Glomerular visceral epithelial cell (primary cell): ENCODE results near the gene NAPA.
"Not testable (repeated sequence)": the region's sequence is repeated elsewhere in the genome, so short reads cannot be mapped to it uniquely, and the experiment has no call there.

ENCODE experiments used
- DNase-seq: peaks from one replicate; pipeline ENCODE4 v3.0.0-alpha.2; 2016; ENCODE audit errors: extremely low spot score

Gene NAPA

DNA sequence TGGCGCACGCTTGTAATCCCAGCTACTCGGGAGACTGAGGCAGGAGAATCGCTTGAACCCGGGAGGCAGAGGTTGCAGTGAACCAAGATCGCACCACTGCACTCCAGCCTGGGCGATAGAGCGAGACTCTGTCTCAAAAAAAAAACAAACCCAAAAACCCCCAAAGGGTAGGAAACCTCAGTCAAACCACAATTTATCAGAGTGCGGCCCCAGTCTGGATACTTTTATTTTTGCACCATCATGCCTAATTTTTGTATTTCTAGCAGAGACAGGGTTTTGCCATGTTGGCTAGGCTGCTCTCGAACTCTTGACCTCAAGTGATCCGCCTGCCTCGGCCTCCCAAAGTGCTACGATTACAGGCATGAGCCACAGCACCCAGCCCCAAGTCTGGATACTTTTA lies 28.6 kb downstream of the NAPA start:
- not testable (repeated sequence) for DNase-seq

DNA sequence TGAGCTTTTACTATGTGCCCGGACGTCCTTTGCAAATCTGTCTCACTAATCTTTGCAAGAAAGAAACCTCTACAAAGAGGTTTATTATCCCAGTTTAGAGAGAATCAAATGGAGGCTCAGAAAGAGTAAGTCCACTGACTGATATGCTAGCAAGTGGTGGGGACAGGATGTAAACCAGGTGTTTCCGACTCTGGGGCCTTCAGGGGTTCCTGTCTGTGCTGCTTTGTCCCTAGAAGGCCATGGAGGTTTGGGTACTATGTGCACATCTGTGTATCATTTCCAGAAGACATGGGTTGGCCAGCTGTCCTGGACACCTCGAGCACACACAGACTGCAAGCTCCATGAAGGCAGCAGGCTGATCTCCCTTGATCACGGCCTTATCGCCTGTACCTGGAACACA lies 29.7 kb downstream of the NAPA start:
- no peak for DNase-seq

DNA sequence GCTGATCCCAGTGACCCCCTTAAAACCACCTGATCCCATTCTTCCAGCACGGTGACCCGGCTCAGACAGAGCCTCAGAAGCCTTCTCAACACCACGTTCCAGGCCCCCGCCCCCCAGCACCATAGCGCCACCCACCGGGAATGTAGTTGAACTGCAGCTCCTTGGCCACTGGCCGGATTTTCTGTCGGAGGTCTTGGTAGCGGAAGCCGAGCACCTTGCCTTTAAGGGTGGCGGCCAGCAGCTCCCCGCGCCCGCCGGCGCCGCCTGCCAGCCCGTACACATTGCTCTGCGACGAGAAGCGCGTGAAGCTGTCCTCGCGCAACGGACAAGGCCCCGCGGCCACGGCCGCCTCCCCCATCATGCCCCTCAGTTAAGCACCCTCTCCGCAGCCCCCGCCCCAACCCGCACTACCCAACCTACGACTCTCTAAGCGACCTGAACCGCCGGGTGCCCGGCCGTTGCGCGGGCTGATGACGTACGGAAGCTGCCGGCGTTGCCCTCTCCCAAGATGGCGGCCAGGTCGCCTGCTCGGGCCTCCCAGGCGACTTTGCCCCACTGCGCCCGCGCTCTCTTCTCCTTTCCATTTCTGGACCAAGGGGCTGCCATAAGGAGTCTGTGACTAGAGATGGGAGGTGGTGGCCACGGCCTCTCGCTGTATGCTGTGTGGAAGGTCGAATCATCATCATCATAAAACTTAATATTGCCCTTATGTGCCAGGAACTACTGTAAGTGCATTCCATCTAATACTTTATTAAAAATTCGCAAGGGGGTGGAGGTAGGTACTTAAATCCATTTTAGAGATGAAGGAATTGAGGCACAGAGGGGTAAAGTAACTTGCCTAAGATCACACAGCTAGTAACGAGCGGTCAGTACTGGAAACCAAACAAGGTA lies 30.8 kb downstream of the NAPA start, which contains the start of gene KPTN:
Gene KPTN (minus strand): TSS at position 420 of the 891 bp plus-strand sequence. CDS start 59 bp downstream, at position 361.
- peak; percentile 91 for DNase-seq

DNA sequence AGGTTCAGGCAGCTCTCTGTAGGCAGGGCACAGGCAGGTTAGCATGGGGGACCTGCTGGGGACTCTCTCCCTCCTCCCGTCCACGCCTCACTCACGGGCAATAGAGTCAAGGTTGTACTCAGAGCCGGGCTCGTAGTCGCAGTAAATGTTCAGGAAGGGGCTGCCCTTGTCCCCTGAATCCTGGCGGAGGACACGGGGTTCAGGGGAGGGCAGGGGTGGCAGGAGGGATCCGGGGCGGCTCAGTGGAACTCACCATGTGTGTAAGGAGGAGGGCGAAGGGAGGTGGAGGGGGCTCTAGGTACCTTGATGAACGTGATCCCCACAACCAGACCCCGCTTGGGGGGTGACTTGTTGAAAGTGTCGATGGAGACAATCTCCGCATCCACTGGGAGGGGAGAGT lies 31.7 kb downstream of the NAPA start:
- DNase-seq, result no peak

DNA sequence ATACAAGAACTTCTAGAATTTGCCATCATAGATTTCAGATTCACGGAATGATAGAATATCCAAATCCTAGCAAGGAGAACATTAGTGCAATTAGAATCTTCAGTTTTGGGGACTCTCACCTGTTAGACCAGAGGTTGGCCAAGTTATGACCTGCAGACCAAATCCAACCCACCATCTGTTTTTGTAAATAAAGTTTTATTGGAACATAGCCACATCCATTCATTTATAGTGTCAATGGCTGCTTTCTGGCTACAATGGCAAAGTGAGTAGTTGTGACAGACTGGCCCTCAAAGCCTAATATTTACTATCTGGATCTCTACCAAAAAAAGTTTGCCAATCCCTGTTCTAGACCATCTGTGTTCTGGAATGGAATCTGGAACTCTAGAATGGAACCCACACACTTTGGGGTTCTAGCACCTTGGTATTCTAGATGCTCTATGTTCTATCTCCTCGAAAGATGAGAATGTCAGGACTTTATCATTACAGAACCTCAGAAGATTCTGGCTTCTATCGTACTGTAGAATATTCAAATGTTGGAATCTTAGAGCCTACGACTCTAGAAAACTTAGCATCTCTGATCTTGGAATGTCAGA lies 33.3 kb downstream of the NAPA start:
- no peak for DNase-seq

DNA sequence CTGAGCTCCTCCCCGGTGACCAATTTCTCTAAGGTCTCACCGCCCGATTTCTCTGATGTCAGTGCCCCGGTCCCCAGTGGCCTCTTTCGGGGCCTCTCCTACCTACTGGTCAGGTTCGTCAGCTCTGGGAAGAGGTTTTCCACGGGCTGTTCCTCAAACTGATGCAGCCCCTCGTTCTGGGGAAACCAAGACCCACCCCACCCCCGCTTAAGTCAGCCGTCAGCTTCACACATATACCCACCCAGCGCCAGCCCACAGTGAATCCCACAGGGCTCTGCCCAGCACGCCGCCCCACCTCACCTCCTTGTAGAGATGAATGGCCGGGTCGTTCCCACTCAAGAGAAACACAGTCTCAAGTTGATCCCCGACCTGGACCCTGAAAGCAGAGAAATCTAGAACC lies 34.2 kb downstream of the NAPA start:
- DNase-seq, result no peak

DNA sequence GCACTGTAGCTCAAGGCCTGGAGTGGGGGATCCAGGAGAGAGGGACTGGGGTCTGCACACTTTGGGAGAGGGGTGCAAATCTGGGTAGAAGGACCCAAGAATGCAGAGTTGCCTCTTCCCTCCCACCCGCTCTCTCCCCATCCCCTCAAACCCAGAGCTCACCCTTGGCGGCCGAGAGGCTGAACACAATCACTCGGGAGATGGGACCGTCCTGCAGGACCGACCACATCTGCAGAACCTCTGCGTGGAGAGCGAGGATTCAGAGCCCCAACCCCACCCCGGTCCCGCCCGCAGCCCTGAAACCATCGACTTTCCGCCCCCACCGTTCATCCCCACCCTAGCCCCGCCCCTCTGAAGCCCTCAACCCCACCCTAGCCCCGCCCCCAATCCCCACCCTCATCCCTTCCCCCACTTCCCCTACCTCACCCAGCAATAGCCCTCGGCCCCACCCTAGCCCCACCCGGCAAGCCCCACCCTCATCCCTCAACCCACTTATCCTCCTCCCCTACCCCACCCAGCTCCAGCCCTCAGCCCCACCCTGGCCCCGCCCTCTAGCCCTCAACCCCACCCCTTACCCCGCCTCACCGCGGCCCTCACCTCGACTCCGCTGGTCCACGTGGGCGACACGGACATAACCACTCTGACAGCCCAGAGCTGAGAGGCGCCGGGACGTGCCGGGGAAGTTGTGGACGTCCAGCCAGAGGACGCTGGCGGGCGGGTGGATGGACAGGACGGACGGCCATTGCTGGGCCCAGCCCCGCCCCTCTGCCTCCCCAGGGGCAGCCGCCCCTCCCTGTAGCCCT lies 35.0 kb downstream of the NAPA start:
- DNase-seq, result no peak

DNA sequence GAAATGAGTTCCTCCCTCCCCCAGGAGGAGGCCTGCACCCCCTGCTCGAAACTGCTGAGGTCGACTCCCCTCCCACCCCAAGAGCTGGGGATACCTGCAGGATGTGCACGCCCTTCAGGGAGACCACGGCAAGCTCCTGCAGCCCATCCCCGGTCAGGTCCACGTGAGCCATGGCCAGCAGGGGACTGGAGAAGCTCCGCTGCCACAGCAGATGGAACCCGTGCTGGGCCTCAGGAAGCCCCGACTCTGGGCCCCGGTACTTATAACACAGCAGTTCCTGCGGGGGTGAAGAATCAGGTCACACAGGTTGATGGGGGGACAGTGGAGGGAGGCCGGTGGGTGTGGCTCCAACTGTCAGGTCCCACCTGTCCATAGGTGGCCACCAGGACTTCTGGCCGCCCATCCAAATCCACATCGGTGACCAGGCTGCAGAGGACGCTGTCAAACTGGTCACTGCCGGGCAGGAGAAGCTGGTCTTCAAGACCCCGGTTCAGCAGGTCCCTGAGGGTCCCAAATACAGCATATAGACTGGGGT lies 38.4 kb downstream of the NAPA start:
- DNase-seq, result no peak

DNA sequence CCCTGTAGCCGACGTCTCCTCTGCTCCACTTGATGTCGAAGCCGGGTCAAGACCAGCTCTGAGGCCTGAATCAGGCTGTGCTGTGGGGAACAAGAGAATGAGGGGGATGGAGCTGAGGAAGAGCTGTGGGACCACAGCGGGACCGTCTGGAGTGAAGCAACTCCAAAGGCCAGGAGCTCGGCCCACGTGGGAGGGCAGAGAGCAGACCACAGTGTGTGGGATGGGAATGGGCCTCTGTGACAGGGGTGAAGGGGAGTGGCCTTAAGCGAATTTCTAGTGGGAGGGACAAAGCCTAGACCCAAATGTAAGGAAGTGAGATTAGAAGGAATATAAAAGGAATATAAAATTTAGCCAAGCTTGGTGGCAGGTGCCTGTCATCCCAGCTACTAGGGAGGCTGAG lies 39.4 kb downstream of the NAPA start:
- DNase-seq, result no peak

DNA sequence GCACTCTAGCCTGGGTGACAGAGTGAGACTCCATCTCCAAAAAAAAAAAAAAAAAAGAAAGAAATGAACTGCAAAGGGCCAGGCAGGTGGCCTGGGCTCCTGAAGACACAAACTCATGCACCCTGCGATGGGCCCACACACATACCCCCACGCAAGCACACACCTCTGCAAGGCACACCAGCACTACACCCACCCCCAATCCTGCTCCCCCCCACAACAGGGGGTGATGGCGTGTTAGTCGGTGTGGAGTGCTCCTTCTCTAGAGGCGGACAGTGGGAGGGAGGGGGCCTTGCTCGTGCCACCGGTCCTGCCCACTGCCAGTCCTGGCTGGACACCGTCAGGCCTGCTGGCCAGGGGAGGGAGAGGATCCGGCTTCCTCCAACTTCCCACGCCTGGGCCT lies 41.5 kb downstream of the NAPA start:
- DNase-seq, result no peak

DNA sequence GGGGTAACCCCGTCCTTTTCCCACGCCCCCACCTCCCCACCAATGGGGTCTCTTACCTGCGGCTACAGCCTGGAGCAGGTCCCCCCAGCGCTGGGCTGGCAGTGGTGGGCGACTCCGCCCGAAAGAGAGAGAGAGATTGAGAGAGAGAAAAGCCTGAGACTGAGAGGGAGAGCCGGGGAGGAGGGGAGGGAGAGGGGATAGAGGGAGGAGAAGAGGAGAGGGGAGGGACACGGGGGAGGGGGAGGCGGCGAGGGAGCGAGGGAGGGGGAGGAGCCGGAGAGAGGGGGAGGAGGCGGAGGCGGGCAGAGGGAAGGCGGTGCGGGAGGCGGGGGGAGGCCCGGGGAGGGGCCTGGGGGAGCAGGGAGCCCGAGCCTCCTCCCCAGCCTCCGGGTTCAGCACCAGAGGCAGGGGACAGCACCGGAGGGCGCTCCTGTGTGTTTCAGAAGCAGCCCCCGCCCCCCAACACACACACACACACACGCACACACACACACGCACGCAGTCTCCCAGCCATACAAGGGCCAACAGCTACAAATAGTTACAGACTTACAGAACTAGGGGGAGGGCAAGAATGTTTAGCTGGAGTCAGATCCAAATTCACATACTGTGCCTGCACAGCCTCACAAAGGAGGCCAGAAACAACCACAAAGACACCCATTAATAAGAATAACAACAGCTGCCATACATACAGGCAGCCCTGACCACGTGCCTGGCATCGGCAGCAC lies 43.0 kb downstream of the NAPA start, which contains the start of gene SLC8A2:
Gene SLC8A2 (minus strand): TSS at position 161 of the 725 bp plus-strand sequence. CDS start 5,490 bp downstream, outside the sequence.
- peak; percentile 43 for DNase-seq

DNA sequence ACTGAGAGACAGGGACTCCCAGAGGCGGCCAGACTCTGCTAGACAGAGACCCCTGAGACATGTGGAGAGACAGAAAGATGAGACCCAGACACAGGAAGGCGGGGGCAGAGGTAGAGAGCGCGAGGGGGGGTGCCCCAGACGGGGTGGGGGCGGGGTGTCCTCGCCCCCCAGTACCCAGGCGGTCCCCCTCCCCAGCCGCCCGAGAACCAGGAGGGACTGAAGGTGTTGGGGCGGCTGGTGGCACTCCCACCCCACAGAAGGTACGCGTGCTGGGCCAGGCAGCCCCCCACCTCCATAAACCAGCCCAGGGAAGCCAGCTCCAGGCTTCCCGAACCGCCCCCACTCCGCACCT lies 43.5 kb downstream of the NAPA start:
- no peak for DNase-seq

DNA sequence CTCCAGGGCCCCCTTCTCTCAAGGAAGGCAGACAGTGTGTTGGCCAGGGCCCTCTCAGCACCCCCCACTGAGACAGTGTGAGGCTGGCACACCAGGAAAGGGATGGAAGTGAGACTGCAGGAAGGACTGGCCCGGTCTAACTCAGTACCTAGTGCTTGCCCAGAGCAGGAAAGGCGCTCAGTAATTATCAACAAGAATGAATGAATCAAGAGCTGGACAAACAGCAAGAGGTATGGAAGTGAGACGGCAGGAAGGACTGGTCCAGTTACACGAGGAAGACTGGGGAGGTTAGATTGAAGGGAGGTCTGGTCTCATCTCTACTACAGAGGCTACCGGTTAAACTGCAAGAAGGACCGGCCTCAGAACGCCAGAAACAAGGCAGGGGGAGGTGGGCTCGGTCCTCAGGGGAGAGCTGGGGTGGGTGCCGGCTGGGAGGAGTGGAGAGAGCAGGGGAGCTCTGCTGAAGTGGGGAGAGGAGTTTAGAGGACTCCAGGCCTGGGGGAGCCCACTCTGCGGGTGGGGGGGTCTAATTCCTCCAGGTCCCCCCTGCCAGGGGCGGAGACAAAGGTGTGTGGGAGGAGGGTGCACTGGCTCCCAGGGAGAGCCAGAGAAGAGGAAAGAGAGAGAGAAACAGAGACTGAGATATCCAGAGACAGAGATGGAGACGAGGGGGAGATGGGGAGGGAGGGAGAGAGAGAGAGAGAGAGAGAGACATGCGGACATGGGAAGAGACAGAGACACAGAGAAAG lies 44.2 kb downstream of the NAPA start:
- no peak for DNase-seq

DNA sequence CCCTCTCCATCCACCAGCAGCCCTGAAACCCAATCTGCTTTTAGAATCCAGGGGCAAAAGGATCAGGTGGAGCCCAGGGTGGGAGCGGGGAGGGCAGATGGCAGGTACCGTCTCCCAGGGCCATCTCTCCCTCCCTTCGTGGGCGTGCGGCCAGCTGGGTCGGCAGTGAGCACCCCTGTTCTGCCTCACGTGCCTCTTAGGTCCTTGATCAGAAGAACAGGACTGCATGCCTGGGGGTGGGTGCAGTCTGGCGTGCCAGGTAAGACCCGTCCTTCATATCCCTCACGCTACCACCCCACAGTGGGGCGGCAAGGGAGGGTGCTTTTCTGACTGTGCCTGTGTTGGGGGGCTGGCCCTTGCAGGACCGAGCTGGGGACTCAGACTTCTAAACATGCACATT lies 45.1 kb downstream of the NAPA start:
- DNase-seq, result no peak

DNA sequence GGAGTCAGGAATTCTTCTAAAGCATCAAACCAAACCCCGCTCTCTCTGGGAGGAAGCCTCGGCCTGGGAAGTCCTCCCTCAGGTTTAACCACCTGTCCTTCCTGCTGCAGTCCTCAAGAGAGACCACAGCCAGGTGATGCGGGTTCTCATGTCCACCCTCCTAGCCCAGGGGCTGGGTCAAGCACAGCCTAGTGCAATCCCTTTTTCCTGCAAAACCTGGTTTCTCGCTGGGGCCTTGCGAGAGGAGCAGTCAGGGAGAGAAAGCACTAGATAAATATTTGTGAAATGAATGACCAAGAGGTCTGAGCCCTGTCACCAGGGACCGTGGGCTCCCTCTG lies 45.5 kb downstream of the NAPA start:
- DNase-seq, result no peak

DNA sequence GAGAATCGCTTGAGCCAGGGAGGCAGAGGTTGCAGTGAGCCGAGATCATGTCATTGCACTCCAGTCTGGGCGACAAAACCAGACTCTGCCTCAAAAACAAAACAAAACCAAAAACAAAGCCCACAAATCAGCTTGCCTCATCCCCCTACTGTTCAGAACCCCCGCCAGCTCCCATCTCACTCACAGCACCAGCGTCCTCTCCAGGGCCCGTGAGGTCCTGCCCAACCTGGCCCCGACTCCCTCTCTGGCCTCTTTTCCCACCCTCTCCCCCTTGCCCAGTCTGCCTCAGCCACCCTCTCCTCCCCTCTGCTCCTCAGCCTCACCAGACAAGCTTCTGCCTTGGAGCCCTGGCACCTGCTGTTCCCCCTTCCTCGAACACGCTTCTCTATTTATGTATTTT lies 46.9 kb downstream of the NAPA start:
- no peak for DNase-seq

DNA sequence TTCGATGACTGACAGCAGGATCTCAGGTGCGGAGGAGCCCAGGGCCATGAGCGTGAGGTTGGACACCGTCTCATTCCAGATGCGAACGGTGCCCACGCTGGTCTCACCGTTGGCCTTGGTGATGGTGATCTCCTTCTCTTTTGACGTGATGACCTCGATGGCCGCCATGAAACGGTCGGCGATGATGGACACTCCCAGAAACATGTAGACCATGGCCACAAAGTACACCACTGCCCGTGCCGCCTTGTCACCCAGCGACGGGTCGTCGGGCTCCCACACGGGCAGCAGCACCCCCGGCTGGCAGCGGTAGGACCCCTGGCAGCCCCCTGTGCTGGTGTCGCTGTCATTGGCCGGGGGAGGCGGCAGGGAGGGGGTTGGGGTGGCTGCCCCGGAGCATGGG lies 48.9 kb downstream of the NAPA start:
- no peak for DNase-seq

DNA sequence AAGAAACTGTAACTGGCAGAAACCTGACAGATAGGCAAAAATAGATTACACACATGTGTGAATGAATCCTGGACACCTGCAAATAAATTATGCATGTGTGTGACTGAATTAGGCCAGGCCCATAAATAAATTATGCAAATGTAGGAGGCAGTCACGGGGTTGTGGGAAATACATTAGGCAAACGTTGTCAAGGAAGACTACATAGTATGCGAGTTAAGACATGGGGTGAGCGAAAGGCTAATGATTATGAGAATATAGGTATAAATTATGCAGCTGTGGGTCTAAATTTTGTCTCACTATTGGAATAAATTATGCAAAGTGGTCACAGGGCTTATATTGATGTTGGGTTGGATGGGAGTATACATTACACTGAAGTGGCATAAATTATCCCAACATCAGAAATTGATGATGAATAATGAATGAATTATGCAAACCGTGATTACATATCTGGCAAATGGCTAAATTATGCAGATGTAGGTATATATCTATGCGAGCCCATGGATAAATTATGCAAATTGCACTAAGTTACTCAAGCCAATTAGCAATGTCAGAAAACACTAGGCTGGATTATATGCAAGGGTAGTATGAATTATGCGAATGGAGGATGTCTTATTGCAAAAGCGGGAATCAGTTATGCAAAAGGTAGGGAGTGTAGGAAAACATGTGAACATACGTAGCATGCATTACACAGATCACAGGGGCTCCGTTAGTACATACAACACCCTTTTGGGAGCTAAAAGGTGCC lies 50.0 kb downstream of the NAPA start:
- no peak for DNase-seq

DNA sequence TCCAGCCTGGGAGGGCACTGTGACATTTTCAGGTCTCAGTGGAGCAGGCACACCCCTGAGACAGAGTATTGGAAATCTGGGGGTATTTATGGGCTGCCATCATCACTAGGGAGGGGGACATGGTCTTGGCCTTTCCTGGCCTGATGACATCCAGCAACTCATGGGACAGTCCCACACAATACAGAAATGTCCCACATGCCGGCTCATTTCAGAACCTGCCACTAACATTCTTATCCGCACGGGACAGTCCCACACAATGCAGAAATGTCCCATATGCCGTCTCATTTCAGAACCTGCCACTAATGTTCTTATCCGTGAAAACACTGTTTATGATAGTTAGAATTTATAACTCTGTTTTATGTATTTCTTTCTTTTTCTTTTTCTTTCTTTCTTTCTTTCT lies 53.0 kb downstream of the NAPA start:
- DNase-seq, result no peak

DNA sequence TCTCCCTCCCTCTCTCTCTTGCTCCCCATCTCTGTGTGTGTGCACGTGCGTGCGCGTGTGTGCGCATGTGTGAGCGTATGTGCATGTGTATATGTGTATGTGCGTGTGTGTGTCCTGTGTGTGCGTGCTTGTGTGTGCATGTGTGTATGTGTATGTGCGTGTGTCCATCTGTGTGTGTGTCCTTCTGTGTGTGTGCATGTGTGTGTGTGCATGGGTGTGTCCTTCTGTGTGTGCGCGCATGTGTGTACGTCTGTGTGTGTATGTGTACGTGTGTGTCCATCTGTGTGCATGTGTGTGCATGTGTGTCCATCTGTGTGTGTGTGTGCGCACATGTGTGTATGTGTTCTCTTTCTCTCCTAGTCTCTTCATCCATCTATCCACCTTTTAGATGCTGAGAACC lies 55.4 kb downstream of the NAPA start:
- no peak for DNase-seq
